Activated CD4-positive, alpha-beta T cell treated with anti-CD3 and anti-CD28 coated beads, Interleukin-2, amount 50 U/mL, for 4 hours (primary cell): ENCODE measurements around the gene AGBL4.

Experiments
- DNase-seq, 2 experiments: peaks; one replicate each; pipeline ENCODE4 v3.0.0-alpha.2; 2020

The AGBL4 gene

DNA sequence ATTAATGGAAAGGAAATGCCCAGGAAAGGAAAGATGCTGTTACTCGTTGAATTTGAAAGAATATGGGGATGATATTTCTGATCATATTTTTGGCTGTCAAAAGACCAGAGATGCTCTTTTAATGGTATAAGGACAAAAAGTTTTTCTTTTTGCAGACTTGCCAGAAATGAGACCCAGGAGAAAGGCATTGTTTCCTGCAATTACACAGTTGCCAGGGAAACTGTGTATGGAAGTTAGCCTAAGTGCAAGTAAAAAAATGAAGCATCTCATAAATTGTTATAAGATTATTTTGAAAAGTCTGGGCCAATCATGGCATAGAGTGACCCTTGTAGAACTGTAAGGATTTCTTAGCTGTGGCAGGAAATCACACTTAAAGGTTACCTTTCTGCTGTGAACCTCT lies 1091.4 kb downstream of the AGBL4 start:
- DNase-seq, result no peak

- DNase-seq, result no peak
These were observed 1092.1 kb downstream of the AGBL4 start for GRCh38 chr1:48931506-48932192.

DNA sequence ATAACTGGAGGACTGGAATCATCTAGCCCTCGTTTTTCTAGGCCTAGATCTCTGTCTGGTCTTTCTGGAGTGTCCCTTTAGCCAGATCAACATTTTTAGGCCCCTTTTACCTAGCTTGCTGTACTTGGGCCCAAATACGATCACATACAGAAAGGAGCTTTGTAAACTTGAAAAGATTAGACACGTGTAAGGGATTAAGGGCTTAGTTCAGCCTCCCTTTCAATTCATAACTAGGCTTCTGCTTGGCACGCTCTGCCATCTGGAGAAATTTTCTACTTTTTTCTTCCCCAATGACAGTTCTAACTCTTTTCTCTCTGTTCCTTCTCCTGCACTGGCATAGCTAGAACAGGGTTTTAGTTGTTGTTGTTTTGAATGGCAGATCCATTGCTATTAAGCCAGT lies 1093.7 kb downstream of the AGBL4 start:
- no peak for DNase-seq

- DNase-seq, result no peak
These were observed 1099.7 kb downstream of the AGBL4 start for GRCh38 chr1:48924099-48924498.

GRCh38 chr1:48923116-48923515 lies 1100.6 kb downstream of the AGBL4 start:
- no peak for DNase-seq

GRCh38 chr1:48920851-48921250 lies 1102.9 kb downstream of the AGBL4 start:
- DNase-seq, result no peak

DNA sequence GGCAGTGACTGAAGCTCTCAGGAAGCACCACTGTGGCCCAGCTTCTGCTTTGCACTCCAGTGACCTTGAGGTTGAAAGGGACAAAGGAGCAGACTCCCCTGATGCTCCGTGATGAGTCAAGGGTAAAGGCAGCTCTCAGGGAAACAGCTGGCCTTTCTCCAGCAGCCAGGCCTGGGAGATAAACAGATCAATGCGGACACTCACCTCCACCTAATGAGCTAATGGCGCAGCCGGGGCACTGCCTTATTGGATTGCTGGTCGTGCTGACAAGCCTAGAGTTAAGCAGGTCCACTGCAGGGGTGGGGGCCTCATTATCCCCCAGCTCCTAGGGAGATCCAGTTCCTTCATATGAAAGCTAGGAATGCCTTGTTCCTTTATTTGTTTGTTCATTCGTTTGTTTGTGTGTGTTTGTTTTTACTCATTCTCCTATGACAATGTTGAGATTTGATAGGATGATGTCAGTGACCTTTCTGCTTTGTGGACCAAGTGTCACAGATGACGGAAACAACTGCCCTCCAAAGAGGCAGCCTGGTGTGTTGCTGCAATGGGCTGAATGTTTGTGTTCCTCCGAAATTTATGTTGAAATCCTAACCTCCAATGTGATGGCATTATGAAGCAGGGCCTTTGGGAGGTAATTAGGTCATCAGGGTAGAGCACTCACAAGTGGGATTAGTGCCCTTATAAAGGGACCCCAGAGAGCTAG lies 1105.7 kb downstream of the AGBL4 start:
- no peak for DNase-seq

GRCh38 chr1:48917070-48917454 lies 1106.7 kb downstream of the AGBL4 start:
- DNase-seq, result no peak

DNA sequence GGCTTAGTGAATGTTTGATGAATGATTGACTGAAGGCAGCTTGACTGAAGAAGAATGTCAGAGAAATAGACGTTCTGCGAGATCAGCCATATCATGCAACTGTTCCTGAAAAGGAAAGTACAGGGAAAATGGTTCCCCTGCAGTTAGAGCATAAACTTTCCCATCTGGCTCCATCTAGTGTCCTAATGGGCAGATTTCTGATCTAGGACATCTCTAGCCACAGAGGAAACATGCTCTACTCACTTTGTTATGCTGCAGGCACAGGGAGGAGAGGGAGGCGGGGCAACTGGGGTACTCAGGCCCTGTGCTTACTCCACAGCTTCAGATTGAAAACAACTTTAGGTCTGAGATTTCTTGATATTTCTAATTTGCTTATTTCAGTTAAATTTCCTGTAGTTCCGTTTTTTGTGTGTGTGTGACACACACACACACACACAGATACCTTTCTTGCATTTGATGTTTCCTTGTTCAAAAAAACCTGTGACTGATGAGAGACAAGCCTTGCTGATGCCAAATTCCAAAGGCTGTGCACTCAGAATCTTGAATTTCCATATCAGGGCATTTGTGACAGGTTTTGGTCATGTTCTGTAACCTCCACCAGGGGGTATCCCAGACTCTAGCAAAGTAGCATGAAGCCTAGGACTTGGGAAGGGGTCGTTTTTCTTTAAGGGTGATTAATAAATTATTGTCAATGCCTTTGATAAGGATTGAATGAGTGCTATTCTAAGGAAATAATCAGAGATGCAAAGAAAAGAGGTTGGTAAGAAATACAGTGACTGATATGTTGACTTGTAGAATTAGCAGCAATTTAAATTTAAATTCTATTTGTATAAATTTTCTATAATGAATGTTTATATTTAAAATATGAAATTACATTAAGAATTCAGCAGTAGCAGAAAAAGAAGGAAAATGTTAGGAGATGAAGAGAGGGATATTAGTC lies 1107.4 kb downstream of the AGBL4 start:
- no peak for DNase-seq

- no peak for DNase-seq
These were observed 1115.1 kb downstream of the AGBL4 start for GRCh38 chr1:48908606-48909005.

- no peak for DNase-seq
These were observed 1117.0 kb downstream of the AGBL4 start for GRCh38 chr1:48906729-48907128.

- no peak for DNase-seq
These were observed 1117.6 kb downstream of the AGBL4 start for GRCh38 chr1:48906164-48906563.

DNA sequence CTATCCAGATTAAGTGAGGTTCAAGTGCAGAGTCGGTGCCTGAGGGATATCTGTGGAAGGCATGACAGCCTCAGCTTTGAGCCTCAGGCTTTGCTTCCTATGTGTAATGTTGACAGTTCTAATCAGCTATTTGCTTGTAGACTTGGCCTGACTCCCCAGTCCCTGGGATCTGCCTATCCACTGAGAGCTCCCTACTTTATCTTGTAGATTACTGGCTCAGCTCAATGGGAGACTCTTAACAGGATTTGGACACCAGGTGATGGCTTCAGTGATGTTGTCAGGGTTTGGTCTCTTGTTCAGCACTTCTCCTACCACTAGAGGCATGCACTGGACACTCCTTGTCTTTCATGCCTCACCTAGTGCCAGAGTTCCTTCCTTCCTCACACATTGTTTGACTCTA lies 1120.5 kb downstream of the AGBL4 start:
- no peak for DNase-seq

DNA sequence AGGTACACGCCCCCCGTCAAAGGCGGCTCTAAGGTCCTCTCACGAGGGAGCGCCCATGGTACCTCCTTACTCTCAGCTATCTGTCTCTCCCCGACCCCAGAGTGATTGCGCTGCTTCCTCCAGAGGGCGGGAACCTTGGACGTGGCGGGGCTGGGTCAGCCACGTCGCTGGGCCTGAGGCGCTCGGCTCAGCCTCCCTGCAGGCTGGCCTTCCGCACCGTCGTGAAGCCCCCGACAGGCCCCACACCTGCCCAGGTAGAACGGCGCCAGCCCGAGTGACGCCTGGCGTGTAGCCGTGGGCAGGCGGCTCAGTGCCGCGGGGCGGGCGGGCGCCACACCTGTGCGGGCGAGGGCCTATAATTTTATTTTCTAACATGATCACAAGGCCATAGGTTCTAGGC lies 1124.9 kb downstream of the AGBL4 start:
- DNase-seq, result no peak

DNA sequence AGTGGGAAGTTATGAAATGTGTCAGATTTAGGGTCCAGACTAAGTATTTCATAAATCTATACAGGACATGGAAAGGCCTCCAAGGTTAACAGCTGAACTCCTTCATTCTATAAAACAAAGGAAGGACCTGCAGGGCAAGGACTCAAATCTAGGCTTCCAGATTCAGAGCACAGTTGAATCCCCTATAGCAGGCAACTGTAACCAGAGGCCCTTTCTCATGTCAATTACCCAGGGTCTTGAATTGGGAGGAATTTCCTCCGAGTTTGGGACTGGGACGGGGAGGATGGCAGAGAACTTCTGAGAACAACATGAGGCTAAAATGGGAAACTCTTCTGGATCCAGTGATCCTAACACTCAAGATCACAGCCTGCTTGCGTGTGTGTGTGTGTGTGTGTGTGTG lies 1134.1 kb downstream of the AGBL4 start:
- DNase-seq, result no peak

GRCh38 chr1:48889082-48889481 lies 1134.7 kb downstream of the AGBL4 start:
- no peak for DNase-seq

GRCh38 chr1:48887796-48888195 lies 1136.0 kb downstream of the AGBL4 start:
- DNase-seq, result no peak

GRCh38 chr1:48882020-48882419 lies 1141.7 kb downstream of the AGBL4 start:
- DNase-seq, result no peak

DNA sequence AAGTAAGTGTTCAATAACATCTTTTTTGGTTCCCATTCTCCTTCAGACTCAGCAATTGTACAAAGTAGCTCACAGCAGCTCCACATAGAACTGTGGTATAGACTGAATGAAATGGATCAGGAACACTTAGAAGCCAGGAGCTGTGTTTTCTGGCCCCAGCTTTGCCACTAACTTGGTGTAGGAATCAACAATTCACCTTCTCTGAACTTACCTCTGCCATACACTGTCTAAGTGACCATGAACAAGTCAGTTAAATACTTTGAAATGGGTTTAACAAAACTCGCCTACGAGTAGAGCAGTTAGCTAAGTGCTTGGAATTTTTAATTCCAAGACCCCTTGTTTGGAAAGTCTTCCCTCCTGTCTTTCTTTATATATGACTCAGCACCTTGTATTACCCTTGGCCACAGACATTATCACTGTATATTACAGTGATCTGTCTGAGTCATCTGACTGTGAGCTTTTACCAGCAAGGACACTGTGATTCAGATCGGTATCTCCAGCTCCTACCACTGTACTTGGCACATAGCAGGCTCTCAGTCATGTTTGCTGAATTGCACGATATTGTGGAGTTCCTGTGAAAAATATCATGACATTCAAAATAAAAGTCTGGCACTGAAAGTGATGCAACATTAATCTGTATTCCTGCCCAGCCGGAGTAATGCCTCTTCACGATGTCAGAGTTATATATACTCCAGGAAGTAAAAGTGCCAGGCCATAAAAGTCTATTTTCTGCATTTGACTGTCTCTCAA lies 1145.4 kb downstream of the AGBL4 start:
- DNase-seq, result no peak

DNA sequence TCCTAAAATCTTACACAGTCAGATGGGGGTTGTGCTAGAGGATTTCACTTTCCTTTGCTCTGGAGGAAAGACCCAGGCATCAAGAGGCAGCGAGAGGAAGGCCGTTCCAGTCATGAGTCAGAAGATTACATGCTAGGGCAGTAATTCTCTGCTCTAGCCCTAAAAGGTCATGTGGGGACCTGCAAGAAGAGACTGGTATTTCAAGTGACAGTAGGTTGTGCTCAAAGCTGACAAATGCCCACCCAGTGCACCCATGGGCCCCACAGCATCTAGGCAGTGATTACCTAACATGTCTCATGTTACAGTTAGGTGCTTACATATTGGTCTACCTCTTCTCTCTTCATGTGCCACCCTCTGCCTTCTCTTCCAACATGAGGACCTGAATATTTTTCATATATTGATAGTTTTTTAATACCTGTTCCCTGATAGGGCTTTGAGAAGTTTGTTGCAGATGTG lies 1147.4 kb downstream of the AGBL4 start:
- DNase-seq, result no peak

GRCh38 chr1:48875552-48876329 lies 1148.0 kb downstream of the AGBL4 start:
- no peak for DNase-seq

DNA sequence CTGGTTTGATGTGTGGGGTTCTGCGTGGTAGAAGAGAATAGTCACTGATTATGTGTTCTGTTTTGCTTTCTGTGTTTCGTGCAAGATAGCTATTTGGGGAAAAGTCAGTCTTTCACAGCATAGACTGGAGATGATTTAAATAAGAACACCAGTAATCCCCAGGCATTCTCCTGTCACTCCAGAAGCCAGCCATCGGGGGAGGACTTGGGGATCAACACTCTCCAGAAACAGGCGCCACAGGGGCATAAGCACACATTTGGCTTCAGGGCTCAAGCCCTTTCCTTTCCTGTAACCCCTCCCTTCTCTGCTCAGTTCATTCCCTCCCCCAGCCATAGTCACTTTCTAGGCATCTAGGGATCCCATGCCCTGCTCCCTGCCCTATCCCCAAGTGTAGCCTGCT lies 1149.8 kb downstream of the AGBL4 start:
- no peak for DNase-seq
